ENCODE results near the gene MSLN.
"Not testable (repeated sequence)": the region's sequence is repeated elsewhere in the genome, so short reads cannot be mapped to it uniquely, and the experiment has no call there.

The MSLN gene

DNA sequence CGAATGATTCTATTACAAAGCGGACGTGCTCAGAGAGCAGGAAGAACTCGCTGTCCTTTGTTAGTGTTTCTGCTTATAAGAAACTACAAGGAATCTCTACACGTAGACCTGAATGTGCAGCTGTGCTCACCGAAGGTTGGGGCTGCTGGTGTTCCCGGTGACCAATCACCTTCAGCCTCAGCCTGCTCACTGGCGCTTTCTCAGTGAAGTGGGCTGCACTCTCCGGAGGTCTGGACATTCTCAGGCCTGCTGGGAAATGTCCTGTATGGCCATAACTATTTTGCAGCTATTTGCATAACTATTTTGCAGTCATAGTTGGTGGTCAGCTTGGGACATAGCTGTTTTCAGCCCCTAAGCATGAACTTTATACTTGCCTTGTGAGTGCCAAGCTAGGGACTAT, 10.0 kb upstream of the MSLN start:
- no peaks in the 10 kb centered on the region; the same call in 1 of the 2 replicates for H3K27me3 ChIP-seq (replicated peaks; ENCODE audit: control insufficient read depth, insufficient read depth, low read length)
- DNase-seq (ENCODE audit: extremely low read depth, insufficient read length), result no peak
- TF ChIP-seq, protein P1, sequence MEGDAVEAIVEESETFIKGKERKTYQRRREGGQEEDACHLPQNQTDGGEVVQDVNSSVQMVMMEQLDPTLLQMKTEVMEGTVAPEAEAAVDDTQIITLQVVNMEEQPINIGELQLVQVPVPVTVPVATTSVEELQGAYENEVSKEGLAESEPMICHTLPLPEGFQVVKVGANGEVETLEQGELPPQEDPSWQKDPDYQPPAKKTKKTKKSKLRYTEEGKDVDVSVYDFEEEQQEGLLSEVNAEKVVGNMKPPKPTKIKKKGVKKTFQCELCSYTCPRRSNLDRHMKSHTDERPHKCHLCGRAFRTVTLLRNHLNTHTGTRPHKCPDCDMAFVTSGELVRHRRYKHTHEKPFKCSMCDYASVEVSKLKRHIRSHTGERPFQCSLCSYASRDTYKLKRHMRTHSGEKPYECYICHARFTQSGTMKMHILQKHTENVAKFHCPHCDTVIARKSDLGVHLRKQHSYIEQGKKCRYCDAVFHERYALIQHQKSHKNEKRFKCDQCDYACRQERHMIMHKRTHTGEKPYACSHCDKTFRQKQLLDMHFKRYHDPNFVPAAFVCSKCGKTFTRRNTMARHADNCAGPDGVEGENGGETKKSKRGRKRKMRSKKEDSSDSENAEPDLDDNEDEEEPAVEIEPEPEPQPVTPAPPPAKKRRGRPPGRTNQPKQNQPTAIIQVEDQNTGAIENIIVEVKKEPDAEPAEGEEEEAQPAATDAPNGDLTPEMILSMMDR (IDR thresholded peaks at IDR 0.05; ENCODE audit: insufficient read depth, low read length, poor library complexity, severe bottlenecking), result no peak
- H3K36me3 ChIP-seq (ENCODE audit: control insufficient read depth, insufficient read depth, low read length), result no peaks in the 10 kb centered on the region
- no peak overlapping the region for H3K4me3 ChIP-seq (replicated peaks; ENCODE audit: low read depth, low read length)

DNA sequence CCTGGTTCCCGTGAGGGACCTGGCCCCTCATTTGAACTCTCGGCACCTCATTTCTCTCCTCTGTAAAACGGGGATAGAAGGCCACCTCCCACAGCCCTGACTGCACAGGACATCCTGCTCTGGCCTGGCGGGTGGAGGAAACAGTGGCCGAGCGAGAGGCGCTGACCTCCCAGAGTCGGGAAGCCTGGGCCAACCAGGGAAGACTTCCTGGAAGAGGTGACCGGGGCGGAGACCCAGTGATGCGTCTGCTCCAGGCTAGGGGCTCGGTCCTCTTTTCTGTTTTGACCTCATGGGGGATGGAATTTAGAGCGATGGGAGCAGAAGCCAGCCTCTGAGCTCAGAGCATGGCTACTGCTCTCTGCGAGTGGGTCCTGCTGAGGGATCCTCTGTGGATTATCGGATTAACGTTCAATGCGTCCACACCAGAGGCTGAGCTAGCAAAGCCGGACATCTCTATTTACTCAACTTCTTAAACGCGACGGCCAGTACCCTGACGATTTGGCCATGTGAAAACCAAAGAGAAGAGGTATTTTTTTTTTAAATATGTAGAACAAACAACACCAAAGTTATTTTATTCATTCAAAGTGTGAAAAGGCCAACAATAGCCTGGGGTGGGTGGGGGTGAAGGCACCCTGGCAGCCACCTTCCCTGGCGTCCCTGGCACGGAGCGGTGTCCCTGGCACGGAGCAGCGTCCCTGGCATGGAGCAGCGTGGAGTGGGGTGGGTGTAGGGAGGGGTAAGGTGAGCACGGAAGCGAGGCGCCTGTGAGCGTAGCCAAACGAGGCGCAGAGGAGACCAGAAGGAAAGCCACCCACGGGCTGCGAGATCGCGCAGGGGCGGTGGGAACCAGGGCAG, 9.2 kb upstream of the MSLN start:
- Histone ChIP-seq H3K27me3 (replicated peaks; ENCODE audit: control insufficient read depth, insufficient read depth, low read length) (no peaks in the 10 kb centered on the region; the same call in 1 of the 2 replicates), H3K4me3 (replicated peaks; ENCODE audit: low read depth, low read length) (no peak overlapping the region), H3K36me3 (ENCODE audit: control insufficient read depth, insufficient read depth, low read length) (no peaks in the 10 kb centered on the region)
- no peak for DNase-seq (ENCODE audit: extremely low read depth, insufficient read length)
- TF ChIP-seq, protein P1 (IDR thresholded peaks at IDR 0.05; ENCODE audit: insufficient read depth, low read length, poor library complexity, severe bottlenecking), result no peak

DNA sequence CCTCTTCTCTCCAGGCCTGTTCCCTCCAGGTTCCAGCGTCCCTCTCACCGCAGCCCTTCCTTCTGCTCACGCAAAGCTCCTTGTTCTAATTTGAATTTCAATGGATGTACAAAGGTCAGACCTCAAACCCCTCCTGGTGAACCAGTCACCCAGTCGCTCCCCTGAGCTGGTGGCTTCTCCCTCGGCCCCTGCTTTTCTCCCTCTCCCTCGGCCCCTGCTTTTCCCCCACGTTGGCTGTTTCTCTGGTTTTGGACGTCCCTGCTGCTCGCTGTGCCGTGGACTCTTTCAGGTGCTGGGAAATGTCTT, 8.6 kb upstream of the MSLN start:
- no peak for DNase-seq (ENCODE audit: extremely low read depth, insufficient read length)
- Histone ChIP-seq H3K36me3 (ENCODE audit: control insufficient read depth, insufficient read depth, low read length) (no peaks in the 10 kb centered on the region), H3K27me3 (replicated peaks; ENCODE audit: control insufficient read depth, insufficient read depth, low read length) (no peaks in the 10 kb centered on the region; the same call in 1 of the 2 replicates), H3K4me3 (replicated peaks; ENCODE audit: low read depth, low read length) (no peak overlapping the region)
- TF ChIP-seq, protein P1 (IDR thresholded peaks at IDR 0.05; ENCODE audit: insufficient read depth, low read length, poor library complexity, severe bottlenecking), result no peak

DNA sequence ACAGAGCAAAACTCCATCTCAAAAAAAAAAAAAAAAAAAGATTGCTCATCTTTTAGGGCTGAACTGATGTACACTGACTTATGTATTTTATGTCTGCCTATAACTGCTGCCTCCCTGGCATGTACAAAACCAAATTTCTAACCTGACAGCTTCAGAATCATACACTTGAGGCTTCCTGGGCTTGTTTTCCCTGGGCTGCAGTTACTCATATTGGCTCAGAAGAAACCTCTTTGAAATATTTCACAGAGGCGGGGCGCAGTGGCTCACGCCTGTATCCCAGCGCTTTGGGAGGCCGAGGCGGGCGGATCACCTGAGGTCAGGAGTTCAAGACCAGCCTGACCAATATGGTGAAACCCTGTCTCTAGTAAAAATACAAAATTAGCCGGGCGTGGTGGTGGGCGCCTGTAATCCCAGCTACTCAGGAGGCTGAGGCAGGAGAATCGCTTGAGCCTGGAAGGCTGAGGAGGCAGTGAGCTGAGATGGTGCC, 6.4 kb upstream of the MSLN start:
- H3K27me3 ChIP-seq (replicated peaks; ENCODE audit: control insufficient read depth, insufficient read depth, low read length); H3K36me3 ChIP-seq (ENCODE audit: control insufficient read depth, insufficient read depth, low read length); H3K4me3 ChIP-seq (replicated peaks; ENCODE audit: low read depth, low read length); DNase-seq (ENCODE audit: extremely low read depth, insufficient read length): not testable (repeated sequence)

DNA sequence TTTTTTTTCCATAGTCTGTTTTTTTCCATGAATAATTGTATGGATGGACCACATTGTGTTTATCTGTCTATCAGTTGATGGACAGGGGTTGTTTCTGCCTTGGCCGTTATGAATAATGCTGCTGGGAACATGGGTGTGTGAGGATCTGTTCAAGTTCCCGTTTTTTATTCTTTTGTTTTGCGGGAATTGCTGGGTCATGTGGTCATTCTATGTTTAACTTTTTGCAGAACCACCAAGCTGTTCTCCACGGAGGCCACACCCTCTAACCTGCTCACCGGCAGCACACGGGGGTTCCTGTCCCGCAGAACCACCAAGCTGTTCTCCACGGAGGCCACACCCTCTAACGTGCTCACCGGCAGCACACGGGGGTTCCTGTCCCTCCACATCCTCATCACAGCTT, 5.9 kb upstream of the MSLN start:
- Histone ChIP-seq H3K4me3 (replicated peaks; ENCODE audit: low read depth, low read length) (no peak overlapping the region), H3K36me3 (ENCODE audit: control insufficient read depth, insufficient read depth, low read length) (no peaks in the 10 kb centered on the region), H3K27me3 (replicated peaks; ENCODE audit: control insufficient read depth, insufficient read depth, low read length) (no peaks in the 10 kb centered on the region; the same call in 1 of the 2 replicates)
- TF ChIP-seq, protein P1 (IDR thresholded peaks at IDR 0.05; ENCODE audit: insufficient read depth, low read length, poor library complexity, severe bottlenecking), result no peak
- no peak for DNase-seq (ENCODE audit: extremely low read depth, insufficient read length)

DNA sequence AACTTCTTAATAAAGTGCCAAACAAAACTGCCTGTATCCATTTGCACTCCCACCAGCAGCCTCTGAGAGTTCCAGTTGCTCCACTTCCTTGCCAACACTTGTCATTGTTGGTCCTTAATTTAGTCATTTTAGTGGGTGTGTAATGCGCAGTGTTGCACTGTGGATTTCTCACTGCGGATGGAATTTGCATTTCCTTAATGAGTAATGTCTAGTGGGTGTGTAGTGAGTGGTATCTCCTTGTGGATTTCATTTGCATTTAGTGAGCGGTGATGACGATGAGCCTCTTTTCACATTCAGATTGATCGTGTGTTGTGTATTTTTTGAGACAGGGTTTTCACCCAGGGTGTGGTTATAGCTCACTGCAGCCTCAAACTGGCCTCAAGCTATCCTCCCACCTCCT, 4.1 kb upstream of the MSLN start:
- Histone ChIP-seq H3K4me3 (replicated peaks; ENCODE audit: low read depth, low read length) (no peak overlapping the region), H3K27me3 (replicated peaks; ENCODE audit: control insufficient read depth, insufficient read depth, low read length) (no peaks in the 10 kb centered on the region; the same call in 1 of the 2 replicates), H3K36me3 (ENCODE audit: control insufficient read depth, insufficient read depth, low read length) (no peaks in the 10 kb centered on the region)
- DNase-seq (ENCODE audit: extremely low read depth, insufficient read length), result no peak
- TF ChIP-seq, protein P1 (IDR thresholded peaks at IDR 0.05; ENCODE audit: insufficient read depth, low read length, poor library complexity, severe bottlenecking), result no peak
